Measurements from ENCODE around the gene CHRM5.

The CHRM5 gene

DNA sequence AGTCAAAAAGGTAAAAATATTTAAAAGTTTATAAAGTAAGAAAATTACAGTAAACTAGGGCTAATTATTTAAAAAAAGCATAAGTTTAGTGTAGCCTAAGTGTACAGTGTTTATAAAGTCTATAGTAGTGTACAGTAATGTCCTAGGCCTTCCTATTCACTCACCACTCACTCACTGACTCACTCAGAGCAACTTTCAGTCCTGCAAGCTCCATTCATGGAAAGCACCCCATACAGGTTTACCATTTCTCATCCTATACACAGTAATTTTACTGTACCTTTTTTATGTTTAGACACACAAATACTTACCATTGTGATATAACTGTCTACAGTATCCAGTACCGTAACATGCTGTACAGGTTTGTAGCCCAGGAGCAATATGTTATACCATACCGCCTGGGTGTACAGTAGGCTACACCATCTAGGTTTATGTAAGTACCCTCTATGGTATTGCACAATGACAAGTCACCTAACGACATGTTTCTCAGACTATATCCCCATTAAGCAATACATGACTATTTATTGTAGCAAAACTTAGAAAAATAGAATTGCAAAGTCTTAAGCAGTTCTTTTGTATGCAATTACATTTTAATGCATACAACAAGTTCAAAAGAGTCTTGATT, 51.2 kb downstream of the CHRM5 start:
- no peaks in the 10 kb centered on the region for H3K36me3 ChIP-seq (ENCODE audit: control insufficient read depth, insufficient read depth, low read length)
- no peak overlapping the region for H2AFZ ChIP-seq
- no peaks in the 10 kb centered on the region for H3K9me3 ChIP-seq (ENCODE audit: control insufficient read depth, low read length)
- H3K79me2 ChIP-seq: no peaks in the 10 kb centered on the region
- TF ChIP-seq, protein P1, sequence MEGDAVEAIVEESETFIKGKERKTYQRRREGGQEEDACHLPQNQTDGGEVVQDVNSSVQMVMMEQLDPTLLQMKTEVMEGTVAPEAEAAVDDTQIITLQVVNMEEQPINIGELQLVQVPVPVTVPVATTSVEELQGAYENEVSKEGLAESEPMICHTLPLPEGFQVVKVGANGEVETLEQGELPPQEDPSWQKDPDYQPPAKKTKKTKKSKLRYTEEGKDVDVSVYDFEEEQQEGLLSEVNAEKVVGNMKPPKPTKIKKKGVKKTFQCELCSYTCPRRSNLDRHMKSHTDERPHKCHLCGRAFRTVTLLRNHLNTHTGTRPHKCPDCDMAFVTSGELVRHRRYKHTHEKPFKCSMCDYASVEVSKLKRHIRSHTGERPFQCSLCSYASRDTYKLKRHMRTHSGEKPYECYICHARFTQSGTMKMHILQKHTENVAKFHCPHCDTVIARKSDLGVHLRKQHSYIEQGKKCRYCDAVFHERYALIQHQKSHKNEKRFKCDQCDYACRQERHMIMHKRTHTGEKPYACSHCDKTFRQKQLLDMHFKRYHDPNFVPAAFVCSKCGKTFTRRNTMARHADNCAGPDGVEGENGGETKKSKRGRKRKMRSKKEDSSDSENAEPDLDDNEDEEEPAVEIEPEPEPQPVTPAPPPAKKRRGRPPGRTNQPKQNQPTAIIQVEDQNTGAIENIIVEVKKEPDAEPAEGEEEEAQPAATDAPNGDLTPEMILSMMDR (IDR thresholded peaks at IDR 0.05): no peak
- no peaks in the 10 kb centered on the region for H3K27me3 ChIP-seq (ENCODE audit: control insufficient read depth, insufficient read depth, low read length)
- H3K4me1 ChIP-seq: no peaks in the 10 kb centered on the region
- H3K9ac ChIP-seq: no peak overlapping the region
- no peak overlapping the region for H3K4me3 ChIP-seq (ENCODE audit: low read depth, low read length)
- no peak overlapping the region for H3K4me2 ChIP-seq (ENCODE audit: low read length)
- no peak overlapping the region for H3K27ac ChIP-seq

DNA sequence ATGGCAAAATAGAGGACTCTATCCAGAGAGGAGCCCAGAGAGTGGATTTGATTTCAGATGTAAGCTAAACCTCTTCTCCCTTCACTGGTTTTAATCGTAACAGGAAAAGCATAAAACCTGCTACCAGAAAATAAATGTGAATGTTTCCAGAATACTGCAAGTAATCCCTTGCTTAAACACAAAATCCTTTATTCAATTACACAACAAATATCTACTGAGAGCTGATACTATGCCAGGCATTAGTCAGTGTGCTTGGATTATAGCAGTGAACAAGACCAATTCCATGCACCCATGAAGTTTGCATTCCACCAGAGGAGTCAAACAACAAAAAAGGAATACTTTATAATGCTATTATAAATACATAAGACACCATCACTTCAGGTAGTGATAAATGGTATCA, 55.6 kb downstream of the CHRM5 start:
- TF ChIP-seq, protein P1 (IDR thresholded peaks at IDR 0.05): no peak
- Histone ChIP-seq H3K79me2 (no peaks in the 10 kb centered on the region), H3K36me3 (ENCODE audit: control insufficient read depth, insufficient read depth, low read length) (no peaks in the 10 kb centered on the region), H3K4me2 (ENCODE audit: low read length) (no peak overlapping the region), H3K9ac (no peak overlapping the region), H3K27ac (no peak overlapping the region), H3K27me3 (ENCODE audit: control insufficient read depth, insufficient read depth, low read length) (no peaks in the 10 kb centered on the region), H3K9me3 (ENCODE audit: control insufficient read depth, low read length) (no peaks in the 10 kb centered on the region), H3K4me1 (no peaks in the 10 kb centered on the region), H2AFZ (no peak overlapping the region), H3K4me3 (ENCODE audit: low read depth, low read length) (no peak overlapping the region)

DNA sequence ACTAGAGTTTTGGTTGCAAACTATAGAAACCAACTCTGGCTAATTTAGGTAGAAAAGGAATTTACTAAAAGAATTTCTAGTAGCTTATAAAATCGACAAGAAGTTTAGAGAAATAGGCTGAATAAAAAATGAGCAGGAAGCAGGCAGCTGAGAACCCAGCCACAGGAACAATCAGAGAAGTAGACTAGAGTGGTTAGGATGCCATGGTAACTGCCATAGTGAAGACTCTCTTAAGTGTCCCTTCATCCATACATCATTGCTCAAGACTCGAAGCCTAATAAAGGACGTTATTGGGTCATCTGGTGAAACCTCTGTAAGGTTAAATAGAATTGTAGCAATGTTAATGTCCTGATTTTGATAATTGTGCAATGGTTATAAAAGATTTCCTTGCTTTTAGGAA, 57.0 kb downstream of the CHRM5 start:
- no peak overlapping the region for H3K4me3 ChIP-seq (ENCODE audit: low read depth, low read length)
- H3K9ac ChIP-seq: no peak overlapping the region
- TF ChIP-seq, protein P1 (IDR thresholded peaks at IDR 0.05): no peak
- H3K27me3 ChIP-seq (ENCODE audit: control insufficient read depth, insufficient read depth, low read length): no peaks in the 10 kb centered on the region
- H3K4me2 ChIP-seq (ENCODE audit: low read length): no peak overlapping the region
- H3K9me3 ChIP-seq (ENCODE audit: control insufficient read depth, low read length): no peaks in the 10 kb centered on the region
- H3K36me3 ChIP-seq (ENCODE audit: control insufficient read depth, insufficient read depth, low read length): no peaks in the 10 kb centered on the region
- H3K4me1 ChIP-seq: no peaks in the 10 kb centered on the region
- no peaks in the 10 kb centered on the region for H3K79me2 ChIP-seq
- H2AFZ ChIP-seq: no peak overlapping the region
- no peak overlapping the region for H3K27ac ChIP-seq

DNA sequence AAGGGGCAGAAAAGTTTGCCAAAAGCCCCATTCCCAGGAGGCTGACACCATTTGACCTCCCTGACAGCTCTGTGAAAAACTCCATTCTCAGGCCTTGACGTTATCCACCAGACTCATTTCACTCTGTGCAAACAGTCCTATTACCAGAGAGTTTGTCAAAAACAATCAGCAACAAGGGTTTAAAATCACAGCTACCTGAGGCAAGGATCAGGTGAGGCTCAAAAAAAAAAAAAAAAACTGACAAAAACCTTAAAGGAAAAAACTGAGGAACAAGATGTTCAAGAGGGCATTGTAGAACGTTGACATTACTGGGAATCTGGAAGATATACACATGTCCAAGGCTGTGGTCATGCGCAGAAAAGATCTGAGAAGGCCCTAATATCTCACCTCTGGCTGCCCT, 59.3 kb downstream of the CHRM5 start:
- TF ChIP-seq, protein P1 (IDR thresholded peaks at IDR 0.05): no peak
- no peak overlapping the region for H2AFZ ChIP-seq
- no peaks in the 10 kb centered on the region for H3K36me3 ChIP-seq (ENCODE audit: control insufficient read depth, insufficient read depth, low read length)
- H3K27ac ChIP-seq: no peak overlapping the region
- no peaks in the 10 kb centered on the region for H3K4me1 ChIP-seq
- H3K79me2 ChIP-seq: no peaks in the 10 kb centered on the region
- H3K4me3 ChIP-seq (ENCODE audit: low read depth, low read length): no peak overlapping the region
- no peaks in the 10 kb centered on the region for H3K27me3 ChIP-seq (ENCODE audit: control insufficient read depth, insufficient read depth, low read length)
- no peak overlapping the region for H3K4me2 ChIP-seq (ENCODE audit: low read length)
- H3K9me3 ChIP-seq (ENCODE audit: control insufficient read depth, low read length): no peaks in the 10 kb centered on the region
- H3K9ac ChIP-seq: no peak overlapping the region

All from parathyroid adenoma (tissue), 2 donors.